ENCODE data around the gene C19orf12. TPM values are rescaled to one million over a fixed set of nuclear protein-coding genes. Genes with fewer than 3 reads are reported as not detected.

C19orf12 gene
- total RNA-seq, 1 experiment from 2014 or later, result 10.0 TPM

- H2AFZ ChIP-seq (ENCODE audit: low read depth, low read length, poor library complexity, severe bottlenecking), result no peak overlapping the region
- H3K9me3 ChIP-seq (ENCODE audit: control insufficient read depth in 1 of 2, insufficient read depth in 1 of 2, low read depth in 1 of 2, low read length in 2 of 2), result no peaks in the 10 kb centered on the region
- ChIA-PET RAD21 (ENCODE audit: low non-redundant PET in 1 of 2, low total read pairs in 2 of 2, uncharacterized antibody in 2 of 2, unreplicated experiment in 2 of 2) (no interaction called here), POLR2A (no interaction called here), CTCF (interaction anchor here (1.4 kb wide), 1 partner anchor 49 kb away, joined by 4 read pairs; no protein-coding TSS in a partner anchor)
- no TSS peak for BruUV-seq (replicated peaks)
- peaks cover 13% of the 10 kb centered on the region; the same call in 1 of the 2 replicates for H3K79me2 ChIP-seq (ENCODE audit: insufficient read depth, low read length)
- no peaks in the 10 kb centered on the region for H3K36me3 ChIP-seq (ENCODE audit: control insufficient read depth in 1 of 2, insufficient read depth in 2 of 2, low read length in 2 of 2)
- ATAC-seq, result no peak
- intact Hi-C loops (cut with micrococcal nuclease), result loop anchor here (5.0 kb wide), 1 partner anchor 55 kb away; no protein-coding TSS in a partner anchor
- no peak overlapping the region for H3K4me3 ChIP-seq (replicated peaks in 1 of 2; ENCODE audit: low read depth in 1 of 2, low read length in 2 of 2)
- H3K4me2 ChIP-seq (ENCODE audit: low read length), result no peak overlapping the region
- no peak for DNase-seq (ENCODE audit: low read depth, low spot score)
- H3K9me2 ChIP-seq (ENCODE audit: insufficient read depth), result no peaks in the 10 kb centered on the region
- H3K4me1 ChIP-seq (ENCODE audit: control insufficient read depth in 1 of 2, insufficient read depth in 2 of 2, low read length in 2 of 2), result peaks cover 33 to 55% of the 10 kb centered on the region in 2 experiments
- no peak overlapping the region for H3K27ac ChIP-seq (ENCODE audit: low read depth, low read length)
- H3K9ac ChIP-seq (ENCODE audit: low read length), result no peak overlapping the region
- H4K20me1 ChIP-seq (ENCODE audit: insufficient read depth), result no peaks in the 10 kb centered on the region
- TF ChIP-seq JUND (IDR thresholded peaks at IDR 0.05) (no peak), MAX (IDR thresholded peaks at IDR 0.05) (no peak)
- no peaks in the 10 kb centered on the region for H3K27me3 ChIP-seq (ENCODE audit: insufficient read depth, low read length)
These were observed 47.7 kb downstream of the C19orf12 start for GRCh38 chr19:29667387-29667783.

DNA sequence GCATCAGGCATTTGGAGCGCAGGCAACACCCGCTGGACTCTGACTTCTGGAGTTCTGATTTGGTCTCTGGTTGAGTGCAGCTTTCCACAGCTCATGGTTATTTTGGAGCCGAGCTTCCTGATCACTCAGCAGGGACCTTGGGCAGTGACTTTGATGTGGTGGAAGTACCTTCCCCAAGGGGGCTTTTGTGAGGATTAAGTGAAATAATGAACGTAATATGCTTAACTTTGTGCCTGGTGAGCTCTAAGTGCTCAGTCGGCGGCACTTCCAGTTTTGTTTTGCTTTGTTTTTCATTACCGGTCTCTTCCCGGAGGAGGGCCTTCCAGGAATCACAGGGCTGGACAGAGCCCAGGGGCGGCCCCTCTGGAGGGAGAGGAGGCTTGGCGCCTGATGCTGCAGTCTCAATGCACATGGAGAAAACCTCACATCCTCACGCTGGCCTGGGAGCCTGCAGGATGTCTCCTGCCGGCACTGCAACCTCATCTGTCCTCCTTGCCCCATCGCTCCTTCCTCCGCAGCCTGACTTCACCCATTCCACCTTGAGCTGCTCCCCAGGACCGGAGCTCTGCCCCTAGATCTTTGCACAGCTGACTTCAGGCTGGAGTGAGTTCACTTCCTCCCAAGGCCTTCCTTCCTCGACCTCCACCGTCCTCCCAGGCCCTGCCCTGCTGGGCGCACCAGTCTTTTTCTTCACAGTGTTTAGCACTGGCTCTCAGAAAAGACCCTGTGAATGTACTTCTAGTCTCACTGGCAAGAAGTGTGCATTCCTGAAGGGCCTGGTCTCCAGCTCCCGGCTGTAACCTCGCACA, 48.3 kb downstream of the C19orf12 start:
- H2AFZ ChIP-seq (ENCODE audit: low read depth, low read length, poor library complexity, severe bottlenecking), result no peak overlapping the region
- H3K36me3 ChIP-seq (ENCODE audit: control insufficient read depth in 1 of 2, insufficient read depth in 2 of 2, low read length in 2 of 2), result no peaks in the 10 kb centered on the region
- H3K27me3 ChIP-seq (ENCODE audit: insufficient read depth, low read length), result no peaks in the 10 kb centered on the region
- H3K79me2 ChIP-seq (ENCODE audit: insufficient read depth, low read length), result peaks cover 9% of the 10 kb centered on the region; the same call in 1 of the 2 replicates
- ChIA-PET RAD21 (ENCODE audit: low non-redundant PET in 1 of 2, low total read pairs in 2 of 2, uncharacterized antibody in 2 of 2, unreplicated experiment in 2 of 2) (no interaction called here), POLR2A (no interaction called here), CTCF (interaction anchor here (1.4 to 2.5 kb wide), 2 partner anchors 50 to 56 kb away, joined by 4 to 10 read pairs; no protein-coding TSS in a partner anchor)
- no TSS peak for BruUV-seq (replicated peaks)
- intact Hi-C loops (cut with micrococcal nuclease), result loop anchor here (5.0 kb wide), 1 partner anchor 54 kb away; no protein-coding TSS in a partner anchor
- H3K9me3 ChIP-seq (ENCODE audit: control insufficient read depth in 1 of 2, insufficient read depth in 1 of 2, low read depth in 1 of 2, low read length in 2 of 2), result no peaks in the 10 kb centered on the region
- no peak for ATAC-seq
- no peaks in the 10 kb centered on the region for H4K20me1 ChIP-seq (ENCODE audit: insufficient read depth)
- H3K4me1 ChIP-seq (ENCODE audit: control insufficient read depth in 1 of 2, insufficient read depth in 2 of 2, low read length in 2 of 2), result peaks cover 35 to 59% of the 10 kb centered on the region in 2 experiments
- peak overlapping the region in 1 of 2 experiments; percentile 75; a peak in 1 of 4 replicates for H3K4me3 ChIP-seq (replicated peaks in 1 of 2; ENCODE audit: low read depth in 1 of 2, low read length in 2 of 2)
- H3K27ac ChIP-seq (ENCODE audit: low read depth, low read length), result no peak overlapping the region; the same call in 1 of the 2 replicates
- H3K4me2 ChIP-seq (ENCODE audit: low read length), result peak overlapping the region; percentile 91
- H3K9me2 ChIP-seq (ENCODE audit: insufficient read depth), result no peaks in the 10 kb centered on the region
- no peak for DNase-seq (ENCODE audit: low read depth, low spot score)
- peak overlapping the region; percentile 83; the same call in 1 of the 2 replicates for H3K9ac ChIP-seq (ENCODE audit: low read length)
- TF ChIP-seq CBX3 (IDR thresholded peaks at IDR 0.05; ENCODE audit: low read depth) (no peak), SP1 (IDR thresholded peaks at IDR 0.05; ENCODE audit: low read depth) (no peak), TCF7L2 (IDR thresholded peaks at IDR 0.05; ENCODE audit: borderline replicate concordance, extremely low read depth, insufficient read depth, insufficient read length) (no peak), ELF1 (IDR thresholded peaks at IDR 0.05; ENCODE audit: borderline replicate concordance, low read depth) (no peak), RAD21 (IDR thresholded peaks at IDR 0.05; ENCODE audit: low read depth) (no peak), YY1 (IDR thresholded peaks at IDR 0.05; ENCODE audit: extremely low read depth, insufficient replicate concordance, low read depth, low read length) (no peak), EZH2 (IDR thresholded peaks at IDR 0.05) (no peak), JUND (IDR thresholded peaks at IDR 0.05) (no peak), POLR2AphosphoS5 (IDR thresholded peaks at IDR 0.05; ENCODE audit: low read depth, low read length) (no peak), EGR1 (IDR thresholded peaks at IDR 0.05; ENCODE audit: low read depth) (no peak), ZNF274 (IDR thresholded peaks at IDR 0.05; ENCODE audit: low read depth, low read length) (no peak), CEBPB (IDR thresholded peaks at IDR 0.05; ENCODE audit: low read depth) (no peak)
- TF ChIP-seq, protein P1, sequence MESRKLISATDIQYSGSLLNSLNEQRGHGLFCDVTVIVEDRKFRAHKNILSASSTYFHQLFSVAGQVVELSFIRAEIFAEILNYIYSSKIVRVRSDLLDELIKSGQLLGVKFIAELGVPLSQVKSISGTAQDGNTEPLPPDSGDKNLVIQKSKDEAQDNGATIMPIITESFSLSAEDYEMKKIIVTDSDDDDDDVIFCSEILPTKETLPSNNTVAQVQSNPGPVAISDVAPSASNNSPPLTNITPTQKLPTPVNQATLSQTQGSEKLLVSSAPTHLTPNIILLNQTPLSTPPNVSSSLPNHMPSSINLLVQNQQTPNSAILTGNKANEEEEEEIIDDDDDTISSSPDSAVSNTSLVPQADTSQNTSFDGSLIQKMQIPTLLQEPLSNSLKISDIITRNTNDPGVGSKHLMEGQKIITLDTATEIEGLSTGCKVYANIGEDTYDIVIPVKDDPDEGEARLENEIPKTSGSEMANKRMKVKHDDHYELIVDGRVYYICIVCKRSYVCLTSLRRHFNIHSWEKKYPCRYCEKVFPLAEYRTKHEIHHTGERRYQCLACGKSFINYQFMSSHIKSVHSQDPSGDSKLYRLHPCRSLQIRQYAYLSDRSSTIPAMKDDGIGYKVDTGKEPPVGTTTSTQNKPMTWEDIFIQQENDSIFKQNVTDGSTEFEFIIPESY (IDR thresholded peaks at IDR 0.05; ENCODE audit: extremely low read depth, insufficient replicate concordance, low read length), result no peak

Data from HCT116 (cell line).